COLO668 (cell line): ENCODE data around the gene RNF10.
"Not testable (repeated sequence)": the region's sequence is repeated elsewhere in the genome, so short reads cannot be mapped to it uniquely, and the experiment has no call there.

Experiments
- DNase-seq: peaks from one replicate; lab custom pipeline; 2025; ENCODE audit not compliant: unreplicated experiment; lab: John Stamatoyannopoulos, UW

Gene RNF10

DNA sequence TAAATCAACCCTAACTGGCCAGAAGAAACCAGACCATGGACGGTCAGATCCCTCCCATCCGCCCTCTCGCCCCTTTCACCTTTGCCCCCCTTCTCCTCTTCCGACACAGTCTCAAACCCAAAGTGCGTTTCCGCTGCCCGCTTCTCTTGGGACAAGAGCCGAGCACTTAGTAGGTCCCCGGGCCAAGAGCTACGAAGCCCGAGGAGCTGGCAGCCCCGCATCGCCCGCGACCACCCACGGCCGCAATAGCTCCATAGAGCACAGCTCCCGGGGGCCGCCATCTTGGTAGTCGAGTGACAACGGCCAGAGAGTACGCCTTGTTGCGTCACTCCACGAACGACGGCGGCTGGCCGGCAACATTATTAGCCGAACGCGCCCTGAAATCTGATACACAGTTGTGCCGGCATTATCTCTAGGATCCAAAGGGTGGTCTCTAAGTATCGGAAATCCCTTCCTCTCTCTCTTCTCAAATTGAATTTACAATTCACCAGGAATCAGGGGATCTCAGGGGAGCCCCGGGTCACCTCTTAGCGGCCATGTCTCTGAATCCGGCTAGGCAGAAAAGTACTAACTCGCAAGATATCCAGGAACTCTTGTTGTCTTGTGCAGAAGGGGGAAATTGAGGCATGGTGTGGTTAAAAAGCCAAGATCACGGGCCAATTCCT is 5.2 kb upstream of the RNF10 start, which contains the start of gene COQ5:
TSS of gene COQ5 (minus strand) at position 298 of the 665 bp plus-strand sequence. CDS start at position 281, 17 bp downstream.
- peak; percentile 94 for DNase-seq

DNA sequence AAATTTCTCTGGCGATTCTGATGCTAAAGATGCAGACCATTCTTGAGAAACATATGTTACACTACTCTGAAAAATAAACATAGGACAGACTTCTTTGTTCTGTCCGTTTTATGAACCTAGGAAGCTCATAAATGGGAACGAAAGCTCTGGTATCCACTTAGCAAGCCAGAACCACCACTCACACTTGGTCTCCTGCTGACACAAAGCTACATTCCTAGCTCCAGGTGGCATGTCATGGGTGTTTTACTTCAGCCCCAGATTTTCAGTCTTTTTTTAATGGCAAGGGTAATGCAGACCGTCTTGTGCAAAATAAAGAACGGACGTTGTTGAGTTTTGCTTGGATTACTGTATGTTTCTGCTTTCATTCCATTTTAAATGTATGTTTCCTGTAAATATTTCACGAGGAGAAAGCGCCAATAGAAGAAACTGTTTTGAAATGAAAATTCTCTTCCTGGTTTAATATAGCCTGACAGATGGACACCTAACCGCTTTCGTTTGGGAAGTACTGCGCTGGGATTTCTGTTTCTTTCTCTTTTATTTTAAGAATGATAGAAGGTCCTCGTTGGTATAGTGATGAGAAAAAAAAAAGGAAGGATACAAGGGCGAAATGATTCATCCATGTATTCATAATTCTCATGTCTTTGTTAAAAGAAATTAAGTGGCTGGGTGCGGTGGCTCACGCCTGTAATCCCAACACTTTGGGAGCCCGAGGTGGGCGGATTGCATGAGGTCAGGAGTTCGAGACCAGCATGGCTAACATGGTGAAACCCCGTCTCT is 4.3 kb upstream of the RNF10 start:
- peak; percentile 44 for DNase-seq

DNA sequence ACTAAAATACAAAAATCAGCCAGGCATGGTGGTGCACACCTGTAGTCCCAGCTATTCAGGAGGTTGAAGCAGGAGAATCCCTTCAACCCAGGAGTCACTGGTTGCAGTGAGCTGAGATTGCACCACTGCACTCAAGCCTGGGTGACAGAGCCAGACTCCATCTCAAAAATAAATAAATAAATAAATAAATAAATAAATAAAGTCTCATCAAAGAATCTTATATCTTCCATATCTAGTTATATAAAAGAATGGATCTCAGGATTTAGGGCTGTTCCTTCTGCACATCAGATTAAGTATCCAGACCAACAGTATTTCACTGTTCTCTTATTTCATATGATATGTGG is 3.8 kb upstream of the RNF10 start:
- not testable (repeated sequence) for DNase-seq

DNA sequence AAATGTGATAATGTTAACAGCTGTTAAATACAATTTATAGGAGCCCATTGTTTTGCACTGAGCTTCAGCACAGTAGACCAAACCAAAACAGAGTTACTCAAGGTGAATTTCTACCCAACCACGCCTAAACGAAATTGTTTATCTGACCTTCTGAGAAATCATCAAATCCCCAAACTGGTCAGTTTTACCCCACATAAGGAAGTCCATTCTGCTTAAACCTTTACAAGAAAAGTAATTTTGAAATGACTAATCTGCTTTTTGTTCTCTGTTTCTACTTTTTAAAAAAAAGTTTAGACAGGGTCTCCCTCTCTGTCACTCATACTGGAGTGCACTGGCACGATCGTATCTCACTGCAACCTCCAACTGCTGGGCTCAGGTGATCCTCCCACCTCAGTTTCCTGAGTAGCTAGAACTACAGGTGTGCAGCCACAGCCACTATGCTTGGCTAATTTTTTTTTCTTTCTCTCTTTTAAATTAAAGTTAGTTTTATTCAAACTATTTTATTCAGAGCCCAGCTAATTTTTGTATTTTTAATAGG is 1.4 kb upstream of the RNF10 start:
- DNase-seq: no peak

DNA sequence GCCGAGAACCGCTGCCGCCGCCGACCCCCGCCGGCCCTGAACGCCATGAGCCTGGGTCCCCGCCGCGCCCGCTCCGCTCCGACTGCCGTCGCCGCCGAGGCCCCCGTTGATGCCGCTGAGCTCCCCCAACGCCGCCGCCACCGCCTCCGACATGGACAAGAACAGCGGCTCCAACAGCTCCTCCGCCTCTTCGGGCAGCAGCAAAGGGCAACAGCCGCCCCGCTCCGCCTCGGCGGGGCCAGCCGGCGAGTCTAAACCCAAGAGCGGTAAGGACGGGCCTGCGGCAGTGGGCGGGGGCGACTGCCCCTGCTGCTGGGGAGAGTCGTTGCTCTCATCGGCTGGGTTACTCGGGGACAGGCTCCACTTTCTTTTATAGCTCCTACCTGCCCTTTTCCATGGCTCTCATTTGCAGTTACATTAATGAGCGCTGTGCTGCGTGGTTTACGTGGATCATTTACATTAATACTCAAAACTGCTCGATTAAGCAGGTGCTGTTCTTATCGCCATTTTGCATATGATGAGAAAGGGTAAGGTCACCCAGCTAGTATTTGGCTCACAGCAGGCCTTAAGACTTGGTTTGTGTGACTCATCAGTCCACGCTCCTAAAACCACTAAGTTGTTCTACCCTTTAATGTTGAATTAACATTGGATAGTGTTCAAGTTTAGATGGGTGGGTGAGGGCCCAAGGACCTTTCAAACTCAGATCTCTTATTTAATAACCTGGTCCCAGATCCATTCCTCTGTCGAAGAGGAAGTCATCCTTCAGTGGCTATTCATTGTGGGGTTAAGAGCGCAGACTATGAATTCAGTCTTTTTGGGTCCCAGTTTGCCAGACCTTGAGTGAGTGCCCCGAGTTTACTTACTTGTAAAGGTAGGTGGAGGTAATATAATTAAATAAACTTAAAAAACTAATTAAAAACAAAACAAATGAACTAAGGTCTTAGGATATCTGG is 823 bp downstream of the RNF10 start:
- DNase-seq: peak; percentile 69

DNA sequence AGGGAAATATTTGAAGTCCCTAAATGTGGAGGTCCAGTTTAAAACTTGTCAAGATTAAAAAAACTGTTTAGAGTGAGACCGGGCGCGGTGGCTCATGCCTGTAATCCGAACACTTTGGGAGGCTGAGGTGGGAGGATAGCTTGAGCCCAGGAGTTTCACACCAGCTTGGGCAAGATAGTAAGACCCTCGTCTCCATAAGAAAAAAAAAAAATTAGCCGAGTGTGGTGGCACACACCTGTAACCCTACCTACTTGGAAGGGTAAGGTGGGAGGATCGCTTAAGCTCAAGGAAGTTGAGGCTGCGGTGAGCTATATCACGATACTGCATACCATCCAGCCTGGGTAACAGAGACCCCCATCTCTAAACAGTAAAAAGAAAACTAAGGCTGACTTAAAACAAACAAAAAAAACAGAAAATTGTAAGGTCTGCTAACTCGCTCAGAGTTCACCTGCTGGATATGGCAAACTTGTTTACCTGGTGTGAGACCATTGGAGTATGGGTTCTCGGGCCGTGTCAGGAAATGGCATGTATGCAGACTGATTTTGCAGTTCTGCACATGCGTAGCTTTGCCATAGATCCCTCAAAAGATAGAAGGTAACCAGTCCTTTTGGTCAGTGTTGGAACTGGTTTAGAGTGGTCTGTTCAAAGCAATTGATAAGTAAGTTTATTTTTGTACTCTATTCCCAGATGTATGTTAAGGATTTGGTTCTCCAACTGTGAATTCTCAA is 2.1 kb downstream of the RNF10 start:
- peak; percentile 30 for DNase-seq

DNA sequence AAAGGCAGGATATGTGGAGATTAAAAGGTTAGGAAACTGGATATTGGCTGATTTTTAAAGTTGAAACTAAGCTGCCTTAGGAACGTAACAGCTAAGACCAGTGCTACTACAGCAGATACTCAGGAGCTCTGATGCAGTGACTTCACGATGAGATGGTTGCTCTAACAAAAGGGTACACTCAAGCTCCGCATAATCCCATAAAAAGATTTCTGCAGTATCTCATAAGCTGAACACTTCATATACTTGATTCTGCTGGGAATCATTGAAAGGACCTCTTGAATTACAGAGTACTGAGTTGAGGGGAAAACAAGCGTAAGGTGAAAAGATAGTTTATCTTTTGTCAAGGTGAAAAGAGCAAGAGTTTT is 3.7 kb downstream of the RNF10 start:
- DNase-seq: no peak

DNA sequence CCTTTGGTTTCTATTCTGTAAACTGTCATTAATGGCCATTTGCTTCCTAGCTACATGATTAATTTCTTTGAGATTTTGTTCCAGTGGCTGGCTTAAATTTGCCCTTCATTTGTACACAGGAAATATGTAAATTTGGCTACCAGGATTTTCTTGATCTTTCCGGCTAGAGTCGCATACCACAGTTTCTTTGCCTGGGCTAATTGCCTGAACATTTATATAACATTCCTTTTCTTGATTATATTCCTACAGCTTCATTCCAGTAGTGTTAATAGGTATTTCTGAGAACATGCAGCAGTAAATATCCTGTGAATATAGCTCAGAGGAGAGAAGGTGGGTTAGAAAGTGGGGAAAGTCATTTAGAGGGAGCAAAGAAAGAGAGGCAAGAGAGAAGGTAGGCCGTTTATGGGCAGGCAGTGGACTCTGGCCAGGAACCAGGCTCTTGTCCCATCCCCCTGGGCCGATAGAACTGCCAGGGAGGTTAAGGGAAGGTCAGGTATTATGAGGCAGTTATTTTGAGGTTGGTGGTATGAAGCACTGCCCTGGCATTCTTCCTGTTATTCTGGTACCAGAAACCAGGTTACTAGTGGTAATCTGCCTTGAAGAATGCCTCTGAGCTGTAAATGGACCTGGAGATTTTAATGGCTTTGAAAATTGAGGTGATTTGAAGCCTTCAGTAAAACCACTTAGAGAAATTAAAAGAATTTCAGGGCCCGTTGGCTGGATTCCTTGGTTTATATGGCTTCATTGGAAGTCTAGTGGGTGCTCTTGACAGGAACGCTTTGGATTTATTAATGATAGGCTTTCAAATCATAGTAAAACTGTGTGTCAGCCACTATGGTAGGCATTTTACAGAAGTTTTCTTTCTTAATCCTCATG is 4.4 kb downstream of the RNF10 start:
- DNase-seq: no peak

DNA sequence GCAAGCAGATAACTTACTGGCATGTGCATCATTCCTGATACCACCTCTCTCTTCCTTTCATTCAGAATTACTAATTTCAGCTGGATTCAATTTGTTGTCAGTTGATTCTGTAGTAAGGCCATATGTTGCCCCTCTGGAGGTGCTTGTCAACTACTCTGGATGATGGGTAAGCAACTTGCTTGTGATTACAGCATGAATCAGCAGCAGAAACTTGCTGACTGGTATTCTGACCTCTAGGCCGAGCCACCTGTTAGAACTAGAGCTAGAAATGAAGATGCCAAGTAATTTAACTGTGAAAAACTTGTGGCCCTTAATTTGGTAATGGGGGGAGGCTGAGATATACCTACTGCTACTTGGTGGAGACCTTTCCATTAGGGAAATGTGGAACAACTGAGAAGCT is 5.1 kb downstream of the RNF10 start:
- DNase-seq: no peak

DNA sequence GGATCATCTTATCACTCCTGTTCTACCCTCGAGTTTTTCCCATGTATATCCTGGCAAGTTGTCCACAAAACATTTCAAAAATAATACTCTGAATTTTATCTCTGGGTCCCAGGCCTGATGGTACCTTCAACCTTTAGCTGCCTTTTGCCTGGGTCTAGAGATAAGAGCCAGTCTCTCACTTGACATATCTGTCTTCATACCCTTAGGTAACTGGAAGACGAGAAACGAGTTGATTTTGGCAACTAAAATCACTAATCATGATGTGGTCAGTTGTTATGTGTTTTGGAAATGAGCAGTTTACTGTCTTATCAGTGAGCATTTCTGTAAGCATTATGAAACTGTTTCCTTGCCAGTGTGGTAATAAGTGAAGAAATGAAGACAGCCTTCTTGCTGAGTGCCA is 6.3 kb downstream of the RNF10 start:
- DNase-seq: no peak

DNA sequence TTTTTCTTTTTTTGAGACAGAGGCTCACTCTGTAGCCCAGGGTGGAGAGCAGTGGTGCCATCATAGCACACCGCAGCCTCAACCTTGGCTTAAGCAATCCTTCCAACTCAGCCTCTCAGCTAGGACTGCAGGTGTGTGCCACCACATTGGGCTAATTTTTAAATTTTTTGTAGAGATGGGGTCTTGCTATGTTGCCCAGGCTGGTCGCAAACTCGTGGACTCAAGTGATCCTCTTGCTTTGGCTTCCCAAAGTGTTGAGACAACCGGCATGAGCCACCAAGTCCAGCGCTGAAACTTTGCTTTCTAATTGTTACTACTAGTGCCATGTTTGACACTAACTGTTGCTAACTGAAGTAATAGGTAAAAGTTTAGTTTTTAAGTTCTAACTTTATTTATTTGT is 8.0 kb downstream of the RNF10 start:
- DNase-seq: no peak

DNA sequence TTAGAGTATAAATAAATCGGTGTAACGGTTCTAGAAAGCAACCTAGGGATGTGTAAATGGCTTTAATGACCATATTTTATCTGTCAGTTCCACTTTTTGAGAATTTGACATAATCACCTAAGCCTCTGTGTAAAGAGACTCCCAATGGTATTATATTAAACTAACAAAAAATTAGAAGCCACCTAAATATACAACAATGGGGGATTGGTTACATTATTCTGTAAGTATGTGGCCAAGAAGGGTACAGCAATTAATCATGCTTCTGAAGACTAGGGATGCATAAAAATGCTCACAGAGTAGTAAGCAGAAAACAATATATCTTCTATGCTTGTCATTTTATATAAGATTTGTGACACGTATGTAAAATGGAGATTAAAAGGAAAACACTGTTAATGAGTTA is 10.5 kb downstream of the RNF10 start:
- no peak for DNase-seq

DNA sequence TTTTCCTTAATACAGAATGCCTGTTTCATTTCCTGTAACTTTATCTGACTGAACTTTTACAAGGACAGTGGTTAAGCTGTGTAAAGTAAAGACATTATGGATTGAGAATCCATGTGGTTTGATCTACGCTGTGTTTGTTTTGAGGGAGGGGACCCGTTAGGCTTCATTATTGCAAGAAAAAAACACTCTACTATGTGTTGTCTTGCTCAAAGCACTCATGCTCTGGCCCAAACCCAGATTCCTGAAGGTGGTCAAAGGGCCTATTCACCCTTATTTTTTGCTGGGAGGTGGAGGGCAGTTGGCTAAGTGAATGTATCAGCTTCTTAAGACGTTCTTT is 11.9 kb downstream of the RNF10 start:
- DNase-seq: no peak

DNA sequence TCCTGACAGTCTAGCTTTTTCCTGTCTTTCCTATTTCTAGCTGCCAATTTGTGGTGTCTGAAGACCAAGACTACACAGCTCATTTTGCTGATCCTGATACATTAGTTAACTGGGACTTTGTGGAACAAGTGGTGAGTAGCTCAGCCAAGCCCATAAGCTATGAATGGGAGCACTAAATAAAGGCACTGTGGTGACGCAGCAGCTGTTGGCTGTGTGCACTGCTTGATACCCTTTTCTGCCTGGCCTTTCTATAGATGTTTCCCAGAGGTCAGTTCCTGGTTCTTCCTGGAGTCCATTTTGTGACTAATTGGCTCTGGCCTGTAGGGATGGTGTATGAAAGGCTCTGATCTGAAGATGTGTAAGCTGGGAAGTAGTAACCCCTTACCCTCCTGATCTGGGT is 20.5 kb downstream of the RNF10 start:
- no peak for DNase-seq

DNA sequence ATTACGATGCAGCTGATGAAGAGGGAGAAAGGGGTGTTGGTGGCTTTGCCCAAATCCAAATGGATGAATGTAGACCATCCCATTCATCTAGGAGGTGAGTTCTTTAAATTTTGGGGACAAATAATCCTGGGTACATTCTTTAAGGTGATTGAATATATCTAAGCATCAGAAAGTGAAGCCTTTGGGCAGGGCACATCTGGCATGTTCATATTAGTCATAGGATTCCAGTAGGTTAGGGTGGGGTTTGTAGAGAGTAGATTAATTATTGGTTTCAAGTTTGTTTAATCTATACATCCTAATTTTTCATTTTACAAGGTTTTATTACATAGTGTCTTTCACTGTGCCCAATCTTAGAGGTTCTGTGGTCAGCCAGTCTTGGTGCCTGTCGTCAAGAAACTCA is 23.4 kb downstream of the RNF10 start:
- no peak for DNase-seq

DNA sequence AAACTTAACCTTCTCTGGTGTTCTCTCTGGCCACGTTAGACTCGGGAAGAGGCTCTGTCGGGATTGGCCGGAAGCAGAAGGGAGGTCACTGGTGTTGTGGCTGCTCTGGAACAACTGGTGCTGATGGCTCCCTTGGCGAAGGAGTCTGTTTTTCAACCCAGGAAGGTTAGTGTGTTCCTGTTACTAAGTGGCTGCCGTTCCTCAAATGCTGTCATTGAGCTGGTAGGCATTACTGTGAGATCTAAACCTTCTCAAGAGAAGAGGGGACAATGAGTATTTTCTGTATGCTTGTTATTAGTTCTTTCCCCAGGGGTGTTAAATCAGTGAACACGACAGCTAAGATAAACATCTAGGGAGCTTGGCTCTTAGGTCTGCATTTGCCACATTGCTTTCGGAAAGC is 28.8 kb downstream of the RNF10 start:
- DNase-seq: no peak

DNA sequence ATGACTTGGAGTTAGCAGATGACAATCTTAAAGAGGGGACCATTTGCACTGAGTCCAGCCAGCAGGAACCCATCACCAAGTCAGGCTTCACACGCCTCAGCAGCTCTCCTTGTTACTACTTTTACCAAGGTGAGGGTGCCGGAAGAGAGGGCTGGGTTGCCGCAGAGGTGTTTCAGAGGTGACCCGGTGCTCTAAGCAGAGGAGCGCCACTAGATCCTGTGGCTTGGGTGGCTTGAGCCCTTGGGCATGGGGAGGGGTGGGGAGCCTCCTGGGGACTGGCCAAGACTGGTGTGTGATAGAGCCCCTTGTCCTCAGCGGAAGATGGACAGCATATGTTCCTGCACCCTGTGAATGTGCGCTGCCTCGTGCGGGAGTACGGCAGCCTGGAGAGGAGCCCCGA is 29.3 kb downstream of the RNF10 start:
- DNase-seq: no peak

DNA sequence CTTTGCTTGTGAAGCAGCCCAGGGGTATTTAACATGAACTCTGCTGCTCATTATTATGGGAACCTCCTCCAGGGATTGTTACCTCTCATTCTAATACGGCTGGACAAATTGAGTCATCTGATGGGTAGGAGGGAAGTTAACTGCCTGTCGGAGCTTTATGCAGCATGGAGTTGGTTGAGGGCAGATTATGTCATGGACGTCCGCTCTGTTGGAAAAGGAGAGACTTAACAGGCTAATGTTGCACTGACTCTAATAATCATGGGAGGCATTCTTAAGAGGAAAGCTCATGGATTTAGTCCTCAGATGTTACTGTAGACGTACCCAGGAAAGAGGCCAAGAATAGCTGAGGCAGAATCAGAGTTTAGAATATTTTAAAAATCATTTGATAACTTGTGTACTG is 37.1 kb downstream of the RNF10 start:
- no peak for DNase-seq

DNA sequence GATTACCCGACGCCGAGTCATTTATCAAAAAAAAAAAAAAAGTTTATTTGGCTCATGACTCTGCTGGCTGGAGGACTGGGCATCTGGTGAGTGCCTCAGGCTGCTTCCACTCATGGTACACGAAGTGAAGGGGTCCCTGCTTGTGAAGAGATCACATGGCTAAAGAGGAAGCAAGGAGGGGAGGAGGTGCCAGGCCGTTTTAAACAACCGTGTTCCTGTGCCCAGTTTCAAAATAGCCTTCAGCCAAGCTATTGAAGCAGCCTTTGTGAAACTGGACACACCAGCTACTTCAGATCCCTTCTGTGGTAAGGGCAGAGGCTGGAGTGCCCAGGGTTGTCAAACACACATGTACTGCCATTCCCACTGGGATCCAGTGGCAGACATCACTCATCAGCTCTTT is 39.4 kb downstream of the RNF10 start:
- DNase-seq: no peak

DNA sequence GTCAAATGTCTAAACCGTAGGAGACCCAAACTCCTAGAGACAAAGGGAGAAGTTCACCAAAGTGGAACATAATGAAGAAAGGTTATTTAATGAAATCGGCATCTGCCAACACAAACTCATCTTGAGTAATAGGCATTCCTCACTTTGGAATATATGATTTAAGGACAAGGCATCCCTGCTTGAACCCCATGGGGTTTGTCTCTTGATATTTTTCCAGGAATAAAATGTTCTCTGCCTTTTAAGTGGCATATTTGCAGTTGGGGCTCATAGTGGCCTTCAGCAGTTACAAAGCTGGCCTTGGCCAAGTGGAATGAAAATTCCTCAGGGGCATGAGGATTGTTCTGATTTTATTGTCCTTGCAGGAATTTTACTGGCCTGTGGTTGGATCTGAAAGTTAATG is 40.0 kb downstream of the RNF10 start:
- no peak for DNase-seq
